Hippocampal formation (tissue), 2 donors: Measurements from ENCODE around the gene QRSL1.
"Not testable (repeated sequence)": the region's sequence is repeated elsewhere in the genome, so short reads cannot be mapped to it uniquely, and the experiment has no call there.

Experiments
- DNase-seq, 2 donors: peaks; one replicate each; lab custom pipeline; 2025; lab: John Stamatoyannopoulos, UW

The QRSL1 gene

DNA sequence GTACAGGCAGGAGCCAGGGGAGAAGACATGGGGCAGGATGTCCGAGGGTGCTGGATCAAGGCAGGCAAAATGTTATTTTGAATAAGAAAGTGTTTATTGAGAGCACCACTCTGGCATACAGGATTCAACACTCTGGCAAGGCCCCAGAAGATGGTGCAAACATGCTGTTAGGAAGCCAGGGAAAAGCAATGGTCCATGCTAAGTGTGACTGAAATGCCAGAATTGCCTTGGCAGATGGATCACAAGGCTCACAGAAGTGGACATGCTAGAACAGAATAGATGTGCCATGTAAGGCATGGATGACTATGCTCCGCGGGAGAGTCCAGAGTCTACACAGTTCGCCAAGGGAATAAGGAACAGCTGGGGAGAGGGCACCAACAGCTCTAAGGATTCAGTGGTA, 54.6 kb downstream of the QRSL1 start:
- no peak for DNase-seq

DNA sequence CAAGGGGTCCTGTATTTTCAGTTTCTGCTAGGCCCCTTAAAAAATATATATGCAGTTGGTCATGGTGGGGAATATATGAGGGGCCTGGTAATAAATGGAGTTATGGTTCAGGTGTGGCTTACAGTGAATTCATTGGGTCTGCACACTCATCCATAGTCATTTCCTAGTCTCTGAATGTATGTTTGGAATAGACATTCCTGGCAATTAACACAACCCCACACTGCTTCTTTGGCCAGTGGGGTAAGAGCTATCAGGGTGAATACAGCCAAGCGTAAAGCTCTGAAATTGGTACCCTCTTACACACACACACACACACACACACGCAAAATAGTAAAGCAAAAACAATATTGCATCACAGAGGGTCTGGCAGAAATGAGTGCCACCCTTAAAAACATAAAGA, 56.5 kb downstream of the QRSL1 start:
- DNase-seq, result no peak

- DNase-seq, result no peak
Observed at GRCh38 chr6:106688177-106688951, 59.0 kb downstream of the QRSL1 start.

GRCh38 chr6:106692112-106692818, 62.9 kb downstream of the QRSL1 start:
- DNase-seq, result peak; percentile 8 to 47

DNA sequence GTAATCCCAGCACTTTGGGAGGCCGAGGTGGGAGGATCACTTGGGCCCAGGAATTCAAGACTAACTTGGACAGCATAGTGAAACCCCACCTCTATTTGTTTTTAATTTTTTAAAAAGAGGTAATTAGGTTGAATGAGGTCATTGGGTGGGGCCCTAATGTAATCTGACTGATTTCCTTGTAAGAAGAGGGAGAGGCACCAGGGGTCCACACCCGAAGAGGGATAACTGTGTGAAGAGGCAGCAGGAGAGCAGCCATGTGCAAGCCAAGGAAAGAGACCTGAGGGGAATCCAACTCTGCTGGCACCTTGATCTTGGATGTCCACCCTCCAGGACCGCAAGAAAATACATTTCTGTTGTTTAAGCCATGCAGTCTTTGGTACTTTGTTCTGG, 63.4 kb downstream of the QRSL1 start:
- no peak for DNase-seq

- no peak for DNase-seq
Observed at GRCh38 chr6:106693418-106693817, 64.0 kb downstream of the QRSL1 start.

DNA sequence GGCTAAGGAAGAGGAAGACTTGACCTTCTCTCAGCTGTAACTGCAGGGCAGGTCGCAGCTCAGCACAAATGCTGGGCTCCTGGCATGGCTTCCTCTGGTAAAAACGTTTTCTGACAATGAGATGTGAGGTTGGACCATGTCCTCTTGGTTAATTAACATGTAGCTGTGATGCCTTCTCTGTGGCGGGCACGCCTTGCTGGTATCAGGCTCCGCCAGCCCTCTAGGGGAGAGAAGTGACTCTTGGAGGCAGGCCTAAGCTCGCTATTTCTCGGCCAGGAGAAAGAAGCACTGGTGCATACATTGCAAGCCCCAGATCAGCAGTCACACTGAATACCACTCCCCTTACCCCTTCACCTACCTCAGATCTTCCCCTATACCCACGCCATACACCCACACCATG, 65.0 kb downstream of the QRSL1 start:
- no peak for DNase-seq

- no peak for DNase-seq
Observed at GRCh38 chr6:106700581-106700980, 71.2 kb downstream of the QRSL1 start.

- DNase-seq, result not testable (repeated sequence)
Observed at GRCh38 chr6:106701201-106701600, 71.8 kb downstream of the QRSL1 start.

- DNase-seq, result no peak
Observed at GRCh38 chr6:106702046-106702445, 72.7 kb downstream of the QRSL1 start.

- DNase-seq, result no peak
Observed at GRCh38 chr6:106702451-106703110, 73.2 kb downstream of the QRSL1 start.

DNA sequence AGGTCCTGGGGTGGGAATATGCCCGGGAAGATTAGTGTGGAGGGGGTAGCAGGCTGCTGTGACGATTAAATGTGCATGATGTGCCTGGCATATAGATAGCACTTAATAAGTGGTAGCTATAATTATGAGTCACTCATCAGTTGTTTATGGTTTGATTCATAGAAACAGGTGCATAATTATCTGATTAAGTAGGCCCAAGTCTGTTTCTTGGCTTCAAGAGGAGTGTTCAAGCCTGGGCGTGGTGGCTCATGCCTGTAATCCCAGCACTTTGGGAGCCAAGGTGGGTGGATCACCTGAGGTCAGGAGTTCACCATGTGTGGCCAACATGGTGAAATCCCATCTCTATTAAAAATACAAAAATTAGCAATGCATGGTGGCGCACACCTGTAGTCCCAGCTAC, 74.9 kb downstream of the QRSL1 start:
- DNase-seq, result no peak

DNA sequence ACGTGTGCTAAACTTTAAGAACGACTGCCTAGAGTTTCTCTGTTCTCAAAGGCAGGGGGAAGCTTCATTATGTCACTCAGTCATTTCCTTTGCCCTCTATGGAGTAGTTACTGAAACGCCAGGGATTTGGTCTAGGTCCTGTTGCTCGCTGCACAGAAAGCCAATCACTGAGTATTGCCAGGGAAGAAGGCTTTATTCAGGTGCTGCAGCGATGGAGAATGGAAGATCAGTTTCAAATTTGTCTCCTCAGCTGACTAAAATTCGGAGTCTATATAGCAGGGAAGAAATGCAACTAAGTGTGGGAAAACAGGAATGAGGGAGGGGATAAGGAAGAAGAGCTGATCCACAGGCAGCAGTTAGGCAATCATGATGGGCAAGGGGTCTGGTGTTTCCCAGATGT, 75.8 kb downstream of the QRSL1 start:
- DNase-seq, result no peak

DNA sequence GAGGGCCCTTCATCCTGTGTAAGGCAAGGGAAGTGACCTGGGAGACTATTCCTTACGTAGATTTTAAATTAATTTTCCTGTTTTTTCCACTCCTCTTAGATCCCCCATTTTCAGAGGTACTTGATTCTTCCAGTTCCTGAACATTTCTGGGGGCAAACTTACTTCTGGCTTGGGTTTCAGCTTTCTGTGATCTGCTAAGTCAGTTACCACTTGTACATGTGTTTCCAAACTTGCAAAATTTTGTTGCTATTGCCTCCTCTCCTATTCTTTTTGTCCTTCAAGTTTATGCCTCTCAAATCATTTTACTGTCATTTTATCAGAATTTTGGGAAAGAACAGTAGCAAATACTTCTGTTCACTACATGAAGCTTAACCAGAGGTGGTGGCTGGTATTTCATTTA, 81.2 kb downstream of the QRSL1 start:
- no peak for DNase-seq

- no peak for DNase-seq
Observed at GRCh38 chr6:106714281-106714680, 84.9 kb downstream of the QRSL1 start.

GRCh38 chr6:106715922-106716321, 86.5 kb downstream of the QRSL1 start:
- DNase-seq, result no peak

- DNase-seq, result no peak
Observed at GRCh38 chr6:106716966-106717365, 87.6 kb downstream of the QRSL1 start.
